Measurements from ENCODE around the gene PLCH1.

DNA sequence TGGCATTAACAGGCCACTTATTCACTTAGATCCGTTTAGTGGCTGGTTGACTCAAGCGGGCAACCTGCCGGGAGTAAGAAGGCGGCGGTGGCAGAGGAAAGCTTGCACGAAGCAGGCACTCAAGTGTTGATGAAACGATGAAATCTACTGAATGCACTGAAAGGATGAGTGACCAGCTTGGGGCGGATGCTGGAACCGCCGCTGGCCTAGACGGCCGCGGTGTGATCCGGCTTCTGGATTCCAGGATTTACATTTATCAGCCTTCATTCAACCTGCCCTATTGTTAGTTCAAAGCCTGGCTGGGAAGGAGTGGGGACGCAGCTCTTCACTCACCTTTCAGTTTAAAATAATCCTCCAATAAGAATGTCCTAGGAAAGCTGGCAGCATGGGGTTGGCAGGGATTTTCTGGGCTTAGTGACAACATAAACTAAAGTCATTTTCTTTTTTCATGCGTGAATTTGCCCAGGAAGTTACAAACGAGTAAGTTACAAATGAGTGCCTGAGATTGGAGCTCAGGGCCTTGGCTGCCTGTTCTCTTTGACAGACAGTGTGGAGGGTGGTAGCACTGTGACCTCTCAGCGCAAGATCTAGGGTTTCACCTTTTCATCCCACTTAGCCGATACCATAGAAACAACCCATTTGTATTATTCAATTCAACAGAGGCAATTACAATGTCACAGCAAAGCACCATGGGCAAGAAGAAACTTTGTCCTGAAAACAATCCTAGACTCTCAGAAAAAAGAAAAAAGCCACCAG is 1.1 kb upstream of the PLCH1 start:
- TF ChIP-seq, protein P1, sequence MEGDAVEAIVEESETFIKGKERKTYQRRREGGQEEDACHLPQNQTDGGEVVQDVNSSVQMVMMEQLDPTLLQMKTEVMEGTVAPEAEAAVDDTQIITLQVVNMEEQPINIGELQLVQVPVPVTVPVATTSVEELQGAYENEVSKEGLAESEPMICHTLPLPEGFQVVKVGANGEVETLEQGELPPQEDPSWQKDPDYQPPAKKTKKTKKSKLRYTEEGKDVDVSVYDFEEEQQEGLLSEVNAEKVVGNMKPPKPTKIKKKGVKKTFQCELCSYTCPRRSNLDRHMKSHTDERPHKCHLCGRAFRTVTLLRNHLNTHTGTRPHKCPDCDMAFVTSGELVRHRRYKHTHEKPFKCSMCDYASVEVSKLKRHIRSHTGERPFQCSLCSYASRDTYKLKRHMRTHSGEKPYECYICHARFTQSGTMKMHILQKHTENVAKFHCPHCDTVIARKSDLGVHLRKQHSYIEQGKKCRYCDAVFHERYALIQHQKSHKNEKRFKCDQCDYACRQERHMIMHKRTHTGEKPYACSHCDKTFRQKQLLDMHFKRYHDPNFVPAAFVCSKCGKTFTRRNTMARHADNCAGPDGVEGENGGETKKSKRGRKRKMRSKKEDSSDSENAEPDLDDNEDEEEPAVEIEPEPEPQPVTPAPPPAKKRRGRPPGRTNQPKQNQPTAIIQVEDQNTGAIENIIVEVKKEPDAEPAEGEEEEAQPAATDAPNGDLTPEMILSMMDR (conservative IDR thresholded peaks at IDR 0.05; ENCODE audit: low read length) = no peak
- no peak for TF ChIP-seq EZH2phosphoT487 (IDR thresholded peaks at IDR 0.05; ENCODE audit: borderline replicate concordance, low read depth, low read length)

All from OCI-LY7 (cell line).